Measurements from ENCODE around the gene CCDC88C. TPM values are rescaled to one million over a fixed set of nuclear protein-coding genes. Genes with fewer than 3 reads are reported as not detected.

CCDC88C gene
- total and polyA plus RNA-seq, 2 experiments from 2014 or later = 23.6 to 60.7 TPM

GRCh38 chr14:91419044-91419397 is 1.4 kb upstream of the CCDC88C start (continued):
- TF ChIP-seq ZNF462 (CRISPR knock-in tag; IDR thresholded peaks at IDR 0.05) (no peak), ZNF114 (CRISPR knock-in tag; IDR thresholded peaks at IDR 0.05) (no peak), POLR2AphosphoS5 (IDR thresholded peaks at IDR 0.05; ENCODE audit: low read depth) (no peak), ZNF331 (CRISPR knock-in tag; IDR thresholded peaks at IDR 0.05; ENCODE audit: low read depth) (no peak)
- TF ChIP-seq, protein P1, sequence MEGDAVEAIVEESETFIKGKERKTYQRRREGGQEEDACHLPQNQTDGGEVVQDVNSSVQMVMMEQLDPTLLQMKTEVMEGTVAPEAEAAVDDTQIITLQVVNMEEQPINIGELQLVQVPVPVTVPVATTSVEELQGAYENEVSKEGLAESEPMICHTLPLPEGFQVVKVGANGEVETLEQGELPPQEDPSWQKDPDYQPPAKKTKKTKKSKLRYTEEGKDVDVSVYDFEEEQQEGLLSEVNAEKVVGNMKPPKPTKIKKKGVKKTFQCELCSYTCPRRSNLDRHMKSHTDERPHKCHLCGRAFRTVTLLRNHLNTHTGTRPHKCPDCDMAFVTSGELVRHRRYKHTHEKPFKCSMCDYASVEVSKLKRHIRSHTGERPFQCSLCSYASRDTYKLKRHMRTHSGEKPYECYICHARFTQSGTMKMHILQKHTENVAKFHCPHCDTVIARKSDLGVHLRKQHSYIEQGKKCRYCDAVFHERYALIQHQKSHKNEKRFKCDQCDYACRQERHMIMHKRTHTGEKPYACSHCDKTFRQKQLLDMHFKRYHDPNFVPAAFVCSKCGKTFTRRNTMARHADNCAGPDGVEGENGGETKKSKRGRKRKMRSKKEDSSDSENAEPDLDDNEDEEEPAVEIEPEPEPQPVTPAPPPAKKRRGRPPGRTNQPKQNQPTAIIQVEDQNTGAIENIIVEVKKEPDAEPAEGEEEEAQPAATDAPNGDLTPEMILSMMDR (conservative IDR thresholded peaks at IDR 0.05; ENCODE audit: low read depth in 2 of 2) = no peak

GRCh38 chr14:91418387-91419043 is 895 bp upstream of the CCDC88C start:
- H3K36me3 ChIP-seq (ENCODE audit: insufficient read depth) = no peaks in the 10 kb centered on the region
- H3K79me2 ChIP-seq (replicated peaks; ENCODE audit: insufficient read depth) = peaks cover 28% of the 10 kb centered on the region
- H2AFZ ChIP-seq = peak overlapping the region; percentile 92
- Mint-ChIP-seq H3K4me1 (peaks cover 28% of the 10 kb centered on the region), H3K27ac (no peak overlapping the region), H3K36me3 (ENCODE audit: low read depth) (peaks cover 17% of the 10 kb centered on the region; the same call in 2 of the 3 replicates), H3K27me3 (ENCODE audit: insufficient read depth, low read depth, poor library complexity) (peaks cover 15% of the 10 kb centered on the region), H3K9me3 (no peaks in the 10 kb centered on the region), H3K4me3 (peak overlapping the region; percentile 63)
- H4K20me1 ChIP-seq (replicated peaks; ENCODE audit: insufficient read depth) = no peaks in the 10 kb centered on the region
- peaks cover 29% of the 10 kb centered on the region for H3K4me1 ChIP-seq (ENCODE audit: insufficient read depth)
- peaks cover 5% of the 10 kb centered on the region; the same call in 1 of the 2 replicates for H3K27me3 ChIP-seq (ENCODE audit: insufficient read depth)
- no peak overlapping the region for H3K27ac ChIP-seq (ENCODE audit: low read depth)
- ATAC-seq (peak; percentile 45), DNase-seq (ENCODE audit: low spot score) (peak; percentile 75)
- H3K9me2 ChIP-seq (ENCODE audit: insufficient read depth) = no peaks in the 10 kb centered on the region
- H3F3A ChIP-seq (replicated peaks; ENCODE audit: low read depth) = peaks cover 13% of the 10 kb centered on the region
- H3K4me3 ChIP-seq = peak overlapping the region; percentile 59
- H3K4me2 ChIP-seq = peak overlapping the region; percentile 86
- TF ChIP-seq JUNB (IDR thresholded peaks at IDR 0.05; ENCODE audit: unreplicated experiment) (no peak), ZNF462 (CRISPR knock-in tag; IDR thresholded peaks at IDR 0.05) (no peak), ZNF114 (CRISPR knock-in tag; IDR thresholded peaks at IDR 0.05) (no peak), STAT1 (IDR thresholded peaks at IDR 0.05; ENCODE audit: unreplicated experiment) (no peak), ZNF331 (CRISPR knock-in tag; IDR thresholded peaks at IDR 0.05; ENCODE audit: low read depth) (no peak)
